Suprapubic skin (tissue), 4 donors: ENCODE results near the gene MIER2. TPM values are rescaled to one million over a fixed set of nuclear protein-coding genes. Genes with fewer than 3 reads are reported as not detected.

Experiments
- DNase-seq, 2 donors: peaks; one replicate each; pipeline ENCODE4 v3.0.0-alpha.2; 2019; ENCODE audit warnings: low spot score in 2 of 2
- H3K27ac ChIP-seq: fragments of 200-600 bp; sonication (generic); one replicate; pipeline ENCODE4 v1.5.1; 2019
- H3K27me3 ChIP-seq: fragments of 200-600 bp; sonication (generic); one replicate; pipeline ENCODE4 v1.5.1; 2019
- H3K36me3 ChIP-seq: fragments of 200-600 bp; sonication (generic); one replicate; pipeline ENCODE4 v1.5.1; 2019
- H3K4me1 ChIP-seq: fragments of 200-600 bp; sonication (generic); one replicate; pipeline ENCODE4 v1.5.1; 2019
- H3K4me3 ChIP-seq: fragments of 200-600 bp; sonication (generic); one replicate; pipeline ENCODE4 v1.5.1; 2019; ENCODE audit warnings: mild to moderate bottlenecking
- H3K9me3 ChIP-seq: fragments of 200-600 bp; sonication (generic); one replicate; pipeline ENCODE4 v1.5.1; 2019
- EP300 ChIP-seq: sonication (generic); formaldehyde crosslinking; IDR thresholded peaks from one replicate; pipeline ENCODE4 v1.6.1; 2017; ENCODE audit warnings: antibody characterized with exemption
- POLR2A ChIP-seq, 2 donors: fragments of 450-650 bp; IDR thresholded peaks; one replicate each; pipeline ENCODE4 v1.6.1; 2017; ENCODE audit warnings: antibody characterized with exemption in 2 of 2, mild to moderate bottlenecking in 2 of 2, moderate library complexity in 2 of 2
- POLR2AphosphoS5 ChIP-seq, 3 donors: sonication (generic); formaldehyde crosslinking; IDR thresholded peaks; one replicate each; pipeline ENCODE4 v1.6.1; 2017; ENCODE audit warnings: antibody characterized with exemption in 3 of 3
- WGBS: methylation state at CpG from one replicate; pipeline ENCODE4 v1.1.5; 2018; 5-methylcytosine and 5-hydroxymethylcytosine counted together
- total RNA-seq, 4 donors: library from RNA; depleted of rRNA; stranded (reverse); fragments of >200 nt; gene quantifications; one replicate each; pipeline ENCODE4 v1.1.0, GENCODE V29; 2016
- TF ChIP-seq, protein P1 (sequence below), 2 donors: fragments of 200-600 bp in 1 of 2; fragments of 450-650 bp in 1 of 2; sonication (generic) in 1 of 2; IDR thresholded peaks; one replicate each; pipeline ENCODE4 v1.5.1; 2016 to 2019; ENCODE audit warnings: antibody characterized with exemption in 2 of 2, mild to moderate bottlenecking in 1 of 2, moderate library complexity in 1 of 2

MIER2 gene
- total RNA-seq, 4 donors from 2014 or later, result 17.5 to 55.7 (median 44.8) TPM

DNA sequence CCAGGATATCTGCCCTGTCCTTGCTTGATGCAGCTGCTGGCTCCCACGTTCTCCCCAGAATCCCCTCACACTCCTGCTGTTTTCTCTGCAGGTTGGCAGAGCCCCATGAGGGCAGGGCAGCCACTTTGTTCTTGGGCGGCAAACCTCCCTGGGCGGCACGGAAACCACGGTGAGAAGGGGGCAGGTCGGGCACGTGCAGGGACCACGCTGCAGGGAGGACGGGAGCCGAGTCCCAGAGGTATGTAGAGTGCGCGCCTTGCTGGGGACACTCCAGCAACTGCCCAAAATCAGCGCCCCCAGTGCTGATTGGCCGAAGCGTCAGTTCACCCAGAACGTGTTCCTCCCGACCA lies 30.3 kb upstream of the MIER2 start:
- WGBS, result 58% methylated on average over 17 of the region's 17 CpGs
- no peaks in the 10 kb centered on the region for H3K9me3 ChIP-seq
- no peak for DNase-seq

DNA sequence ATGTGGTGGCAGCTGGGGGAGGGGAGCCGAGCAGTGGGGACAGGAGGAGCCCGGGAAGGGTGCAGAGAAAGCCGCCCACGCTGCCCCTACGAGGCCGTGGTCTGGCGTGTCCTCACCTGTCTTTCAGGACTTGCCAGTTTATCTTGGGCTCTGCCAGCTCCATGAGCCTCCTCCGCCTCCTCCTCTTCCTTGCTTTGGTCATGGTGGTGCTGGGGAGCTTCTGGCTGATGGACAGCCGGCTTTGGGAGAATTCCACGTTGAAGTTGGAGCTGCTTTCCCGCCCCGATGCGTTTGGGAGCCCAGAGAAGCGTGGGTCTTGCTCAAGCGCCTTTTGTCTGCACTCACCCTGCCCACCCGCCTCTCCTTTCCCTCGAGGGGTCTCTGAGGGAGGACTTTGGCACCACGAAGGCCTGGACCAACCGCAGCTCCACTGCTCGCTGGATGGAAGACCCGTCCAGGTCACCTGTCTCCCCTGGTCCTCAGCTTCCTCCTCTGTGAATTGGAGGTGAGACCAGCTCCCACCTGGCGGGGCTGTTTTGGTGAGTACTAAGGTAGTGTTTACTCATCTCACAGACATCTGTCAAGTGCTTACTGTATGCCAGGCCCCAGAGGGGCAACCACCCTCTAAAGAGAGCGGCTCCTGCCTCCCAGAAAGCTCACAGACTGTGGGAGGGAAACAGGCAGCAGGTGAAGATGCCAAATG lies 29.7 kb upstream of the MIER2 start:
- Histone ChIP-seq H3K27me3 (peaks cover 35% of the 10 kb centered on the region), H3K36me3 (no peaks in the 10 kb centered on the region), H3K9me3 (no peaks in the 10 kb centered on the region), H3K27ac (peak overlapping the region; percentile 69), H3K4me3 (peak overlapping the region; percentile 28), H3K4me1 (peaks cover 31% of the 10 kb centered on the region)
- DNase-seq, result no peak
- TF ChIP-seq EP300 (no peak), POLR2AphosphoS5 (IDR thresholded peaks at IDR 0.05) (no peak), POLR2A (IDR thresholded peaks at IDR 0.05) (no peak)
- TF ChIP-seq, protein P1, sequence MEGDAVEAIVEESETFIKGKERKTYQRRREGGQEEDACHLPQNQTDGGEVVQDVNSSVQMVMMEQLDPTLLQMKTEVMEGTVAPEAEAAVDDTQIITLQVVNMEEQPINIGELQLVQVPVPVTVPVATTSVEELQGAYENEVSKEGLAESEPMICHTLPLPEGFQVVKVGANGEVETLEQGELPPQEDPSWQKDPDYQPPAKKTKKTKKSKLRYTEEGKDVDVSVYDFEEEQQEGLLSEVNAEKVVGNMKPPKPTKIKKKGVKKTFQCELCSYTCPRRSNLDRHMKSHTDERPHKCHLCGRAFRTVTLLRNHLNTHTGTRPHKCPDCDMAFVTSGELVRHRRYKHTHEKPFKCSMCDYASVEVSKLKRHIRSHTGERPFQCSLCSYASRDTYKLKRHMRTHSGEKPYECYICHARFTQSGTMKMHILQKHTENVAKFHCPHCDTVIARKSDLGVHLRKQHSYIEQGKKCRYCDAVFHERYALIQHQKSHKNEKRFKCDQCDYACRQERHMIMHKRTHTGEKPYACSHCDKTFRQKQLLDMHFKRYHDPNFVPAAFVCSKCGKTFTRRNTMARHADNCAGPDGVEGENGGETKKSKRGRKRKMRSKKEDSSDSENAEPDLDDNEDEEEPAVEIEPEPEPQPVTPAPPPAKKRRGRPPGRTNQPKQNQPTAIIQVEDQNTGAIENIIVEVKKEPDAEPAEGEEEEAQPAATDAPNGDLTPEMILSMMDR (IDR thresholded peaks at IDR 0.05), result no peak
- WGBS, result 53% methylated on average over 19 of the region's 23 CpGs

More for the DNA sequence above, 30.3 kb upstream of the MIER2 start:
- TF ChIP-seq POLR2AphosphoS5 (IDR thresholded peaks at IDR 0.05) (no peak), EP300 (no peak), POLR2A (IDR thresholded peaks at IDR 0.05) (no peak)
- TF ChIP-seq, protein P1 (IDR thresholded peaks at IDR 0.05), result no peak
- H3K27me3 ChIP-seq, result peaks cover 35% of the 10 kb centered on the region
- H3K4me3 ChIP-seq, result peak overlapping the region; percentile 28
- H3K27ac ChIP-seq, result peak overlapping the region; percentile 69
- H3K36me3 ChIP-seq, result no peaks in the 10 kb centered on the region
- H3K4me1 ChIP-seq, result peaks cover 31% of the 10 kb centered on the region

DNA sequence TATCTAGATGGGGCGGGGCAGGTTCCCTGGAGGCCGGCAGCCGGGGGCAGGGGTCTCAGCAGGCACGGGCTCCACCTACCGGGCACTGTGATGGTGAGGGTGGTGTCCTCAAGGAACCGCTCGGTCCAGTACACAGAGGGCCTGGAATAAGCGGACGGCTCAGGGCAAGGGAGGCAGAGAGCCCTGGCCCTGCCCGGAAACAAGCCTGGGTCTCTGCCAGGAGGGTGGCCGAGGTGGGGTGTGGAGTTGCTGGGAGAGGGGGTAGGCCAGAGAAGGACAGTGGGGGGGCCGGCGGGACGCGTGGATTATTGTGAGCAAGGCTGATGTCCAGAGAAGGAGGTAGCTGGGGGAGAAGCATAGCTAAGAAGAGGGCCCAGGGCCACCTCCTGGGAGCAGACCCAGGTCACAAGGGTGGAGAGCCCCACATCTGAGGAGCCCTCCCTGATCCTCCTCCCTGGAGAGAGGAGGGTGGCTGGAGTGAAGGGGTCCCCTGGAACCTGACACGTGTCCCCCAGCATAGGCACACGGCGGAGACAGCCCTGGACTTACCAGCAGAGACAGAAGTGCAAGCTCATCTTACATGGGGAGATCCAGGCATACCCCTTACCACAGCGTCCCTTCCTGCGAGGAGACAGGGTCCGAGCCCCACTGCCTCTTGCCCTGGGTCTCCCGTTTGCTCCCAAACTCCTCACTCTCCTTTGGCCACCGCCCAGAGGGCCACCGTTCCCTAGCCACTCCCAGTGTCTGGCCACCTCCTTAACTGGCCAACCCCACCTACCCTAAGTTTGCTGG lies 29.0 kb upstream of the MIER2 start:
- 76% methylated on average over 12 of the region's 24 CpGs for WGBS
- no peak for DNase-seq
- H3K27me3 ChIP-seq, result peaks cover 38% of the 10 kb centered on the region
- H3K27ac ChIP-seq, result peak overlapping the region; percentile 69
- no peaks in the 10 kb centered on the region for H3K36me3 ChIP-seq
- peaks cover 31% of the 10 kb centered on the region for H3K4me1 ChIP-seq
- H3K4me3 ChIP-seq, result peak overlapping the region; percentile 28
- TF ChIP-seq POLR2AphosphoS5 (IDR thresholded peaks at IDR 0.05) (no peak), EP300 (no peak), POLR2A (IDR thresholded peaks at IDR 0.05) (no peak)
- TF ChIP-seq, protein P1 (IDR thresholded peaks at IDR 0.05), result no peak
- no peaks in the 10 kb centered on the region for H3K9me3 ChIP-seq

DNA sequence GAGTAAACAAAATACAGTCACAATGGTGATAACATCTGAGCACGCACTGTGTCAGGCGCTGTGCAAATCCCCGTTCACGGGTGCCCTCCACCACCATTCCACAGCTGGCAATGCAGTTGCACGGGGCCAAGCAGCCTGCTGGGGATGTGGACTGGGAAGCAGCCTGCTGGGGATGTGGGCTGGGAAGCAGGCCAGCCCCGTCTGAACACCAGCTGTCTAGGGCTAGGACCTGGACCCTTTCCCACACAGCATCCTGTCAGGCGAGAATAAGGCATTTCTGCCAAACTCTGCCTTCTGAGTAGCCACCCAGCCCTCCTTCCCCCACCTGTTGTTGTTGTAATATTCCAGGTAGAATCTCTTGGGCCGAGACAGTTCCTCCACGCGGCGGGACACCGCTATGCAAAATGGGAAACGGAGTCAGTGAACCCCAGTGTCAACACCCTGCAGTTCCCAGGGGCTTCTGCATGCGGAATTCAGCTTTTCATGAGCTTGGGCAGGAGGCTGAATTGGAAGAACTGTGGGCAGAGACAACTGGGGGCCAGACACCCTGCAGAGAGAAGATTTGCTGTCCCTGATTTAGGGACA lies 27.8 kb upstream of the MIER2 start:
- no peaks in the 10 kb centered on the region for H3K36me3 ChIP-seq
- H3K27ac ChIP-seq, result no peak overlapping the region
- no peaks in the 10 kb centered on the region for H3K9me3 ChIP-seq
- no peak overlapping the region for H3K4me3 ChIP-seq
- WGBS, result 56% methylated on average over 12 of the region's 14 CpGs
- no peak for DNase-seq
- no peak for TF ChIP-seq EP300
- TF ChIP-seq POLR2AphosphoS5 (IDR thresholded peaks at IDR 0.05), result no peak
- TF ChIP-seq, protein P1 (IDR thresholded peaks at IDR 0.05), result no peak
- TF ChIP-seq POLR2A (IDR thresholded peaks at IDR 0.05), result no peak
- peaks cover 31% of the 10 kb centered on the region for H3K4me1 ChIP-seq
- peaks cover 50% of the 10 kb centered on the region for H3K27me3 ChIP-seq
